SK-N-SH (cell line): ENCODE data around the gene PLXNA4.

Source experiments
- FOXJ3 ChIP-seq: sonication (generic); formaldehyde crosslinking; IDR thresholded peaks from 2 replicates; pipeline ENCODE4 v1.5.1; 2020; ENCODE audit warnings: mild to moderate bottlenecking, missing genetic modification reagents
- RFX5 ChIP-seq: IDR thresholded peaks from 2 replicates; pipeline ENCODE4 v1.6.1; 2012; ENCODE audit warnings: mild to moderate bottlenecking, improper control_type of control experiment, low read length

GRCh38 chr7:132091706-132092105 is 484.6 kb downstream of the PLXNA4 start:
- no peak for TF ChIP-seq FOXJ3 (CRISPR knock-in tag)
- no peak for TF ChIP-seq RFX5
